Transverse colon (tissue), 4 donors: ENCODE data around the gene RASL10B. TPM values are rescaled to one million over a fixed set of nuclear protein-coding genes. Genes with fewer than 3 reads are reported as not detected.

Experiments
- DNase-seq: peaks from one replicate; pipeline ENCODE4 v3.0.0-alpha.2; 2019
- H3K27ac ChIP-seq, 4 donors: fragments of 200-600 bp; sonication (generic); 2 replicates each; pipeline ENCODE4 v1.5.1; 2016 to 2018; ENCODE audit warnings: inconsistent platforms in 4 of 4
- H3K27me3 ChIP-seq: fragments of 200-600 bp; sonication (generic); 2 replicates; pipeline ENCODE4 v1.5.1; 2017; ENCODE audit warnings: inconsistent platforms
- H3K36me3 ChIP-seq, 4 donors: fragments of 200-600 bp; sonication (generic); 2 replicates each; pipeline ENCODE4 v1.5.1; 2017 to 2019; ENCODE audit warnings: inconsistent platforms in 4 of 4
- H3K4me1 ChIP-seq, 4 donors: fragments of 200-600 bp; sonication (generic); 2 replicates each; pipeline ENCODE4 v1.5.1; 2017 to 2020; ENCODE audit warnings: inconsistent platforms in 4 of 4
- H3K4me3 ChIP-seq, 4 donors: fragments of 200-600 bp; sonication (generic); 1 replicate in 1 of 4; 2 replicates in 3 of 4; pipeline versions ENCODE4 v1.5.1 to v1.6.1; 2017 to 2019; ENCODE audit warnings: inconsistent platforms in 4 of 4
- H3K9me3 ChIP-seq, 2 donors: fragments of 200-600 bp; sonication (generic); 2 replicates each; pipeline ENCODE4 v1.5.1; 2017 to 2019; ENCODE audit warnings: inconsistent platforms in 2 of 2
- EP300 ChIP-seq: sonication (generic); formaldehyde crosslinking; IDR thresholded peaks from one replicate; pipeline ENCODE4 v1.6.1; 2017; ENCODE audit warnings: antibody characterized with exemption, low read depth
- POLR2A ChIP-seq: fragments of 450-650 bp; IDR thresholded peaks from one replicate; pipeline ENCODE4 v1.6.1; 2016; ENCODE audit warnings: antibody characterized with exemption, mild to moderate bottlenecking, moderate library complexity
- POLR2AphosphoS5 ChIP-seq, 3 donors: sonication (generic); formaldehyde crosslinking; IDR thresholded peaks; one replicate each; pipeline ENCODE4 v1.6.1; 2016; ENCODE audit warnings: antibody characterized with exemption in 3 of 3
- WGBS, 2 donors: methylation state at CpG; one replicate each; pipeline ENCODE4 v1.1.5; 2018; ENCODE audit warnings: low coverage in 1 of 2; 5-methylcytosine and 5-hydroxymethylcytosine counted together
- in situ Hi-C, 4 donors: fragments of 200-750 bp; cut with MboI; loops; one replicate each; pipeline versions ENCODE4 v1.15.0 to v1.15.1; 2017; ENCODE audit warnings: low sequenced_read_pairs in 3 of 4, low pct_ligation_motif_present in 1 of 4, low pct_unique_long_range_greater_than_20kb in 1 of 4
- intact Hi-C: fragments of 100-400 bp; cut with DNase I; formaldehyde crosslinking; loops from one replicate; pipeline ENCODE4 v1.15.1; 2023; ENCODE audit warnings: low total_unique reads
- total RNA-seq, 4 donors: library from RNA; depleted of rRNA; stranded (reverse); fragments of >200 nt; gene quantifications; one replicate each; pipeline ENCODE4 v1.1.0, GENCODE V29; 2016
- TF ChIP-seq, protein P1 (sequence below), 5 experiments: fragments of 200-600 bp in 3 of 5; fragments of 450-650 bp in 2 of 5; sonication (generic) in 3 of 5; IDR thresholded peaks; 1 replicate in 2 of 5; 2 replicates in 3 of 5; pipeline ENCODE4 v1.5.1; 2016 to 2017; ENCODE audit warnings: antibody characterized with exemption in 5 of 5, inconsistent platforms in 3 of 5, mild to moderate bottlenecking in 2 of 5, moderate library complexity in 1 of 5

RASL10B gene
- total RNA-seq, 4 donors from 2014 or later = 0.41 to 1.6 (median 1.1) TPM

DNA sequence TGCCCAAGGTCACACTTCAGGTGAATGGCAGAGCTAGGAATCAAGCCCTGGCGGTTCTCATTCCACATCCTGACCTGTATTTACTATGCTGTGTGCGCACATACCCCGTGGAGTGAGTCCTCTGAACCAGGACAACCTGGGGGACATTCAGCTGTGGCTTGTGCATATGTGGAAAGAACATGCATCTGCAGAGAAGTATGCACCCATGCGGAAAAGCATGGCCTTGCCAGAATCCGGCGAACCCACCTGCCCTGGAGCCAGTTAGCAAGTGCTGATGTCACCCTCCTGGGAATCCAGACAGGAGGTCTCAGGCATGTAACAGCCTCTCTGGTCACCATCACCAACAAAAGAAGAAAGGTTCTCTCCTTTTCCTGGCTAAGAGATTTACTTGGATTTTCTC, 1.9 kb downstream of the RASL10B start:
- H3K27ac ChIP-seq = no peak overlapping the region
- H3K9me3 ChIP-seq = no peaks in the 10 kb centered on the region
- no peak for DNase-seq
- peaks cover 13% of the 10 kb centered on the region for H3K27me3 ChIP-seq
- H3K4me3 ChIP-seq = no peak overlapping the region
- no peak for TF ChIP-seq POLR2A
- TF ChIP-seq POLR2AphosphoS5 (IDR thresholded peaks at IDR 0.05) = no peak
- TF ChIP-seq, protein P1, sequence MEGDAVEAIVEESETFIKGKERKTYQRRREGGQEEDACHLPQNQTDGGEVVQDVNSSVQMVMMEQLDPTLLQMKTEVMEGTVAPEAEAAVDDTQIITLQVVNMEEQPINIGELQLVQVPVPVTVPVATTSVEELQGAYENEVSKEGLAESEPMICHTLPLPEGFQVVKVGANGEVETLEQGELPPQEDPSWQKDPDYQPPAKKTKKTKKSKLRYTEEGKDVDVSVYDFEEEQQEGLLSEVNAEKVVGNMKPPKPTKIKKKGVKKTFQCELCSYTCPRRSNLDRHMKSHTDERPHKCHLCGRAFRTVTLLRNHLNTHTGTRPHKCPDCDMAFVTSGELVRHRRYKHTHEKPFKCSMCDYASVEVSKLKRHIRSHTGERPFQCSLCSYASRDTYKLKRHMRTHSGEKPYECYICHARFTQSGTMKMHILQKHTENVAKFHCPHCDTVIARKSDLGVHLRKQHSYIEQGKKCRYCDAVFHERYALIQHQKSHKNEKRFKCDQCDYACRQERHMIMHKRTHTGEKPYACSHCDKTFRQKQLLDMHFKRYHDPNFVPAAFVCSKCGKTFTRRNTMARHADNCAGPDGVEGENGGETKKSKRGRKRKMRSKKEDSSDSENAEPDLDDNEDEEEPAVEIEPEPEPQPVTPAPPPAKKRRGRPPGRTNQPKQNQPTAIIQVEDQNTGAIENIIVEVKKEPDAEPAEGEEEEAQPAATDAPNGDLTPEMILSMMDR (IDR thresholded peaks at IDR 0.05) = no peak
- no peak for TF ChIP-seq EP300
- no peaks in the 10 kb centered on the region for H3K36me3 ChIP-seq
- in situ Hi-C loops = loop anchor here (25.0 kb wide), 3 partner anchors 121 to 596 kb away; partner anchors contain the start of genes NLE1 (in 1 of the 4) and UNC45B (in 1 of the 4)
- intact Hi-C loops = no loop called here
- 91% methylated on average over 6 of the region's 6 CpGs; no CpG with 5 or more reads in 1 of the 2 donors for WGBS, 2 donors
- H3K4me1 ChIP-seq = peaks cover 6 to 19% (median 11%) of the 10 kb centered on the region in 4 donors

DNA sequence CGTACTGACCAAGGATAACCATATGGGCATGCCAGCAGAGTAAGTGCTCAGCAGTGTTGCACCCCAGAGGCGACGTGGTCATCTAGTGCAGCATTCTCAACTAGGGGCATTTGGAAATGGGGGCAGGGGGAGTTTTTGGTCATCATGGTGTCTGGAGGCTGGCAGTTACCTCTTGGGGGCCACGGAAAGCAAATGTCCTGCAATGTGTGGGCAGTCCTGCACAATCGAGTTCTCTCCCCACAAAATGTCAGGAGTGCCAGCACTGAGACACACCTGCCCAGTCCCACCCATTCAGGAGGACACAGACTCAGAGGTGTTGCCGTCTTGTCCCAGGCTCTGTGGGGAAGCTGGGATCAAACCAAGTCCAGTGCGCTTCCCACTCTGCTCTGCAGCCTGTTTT, 3.0 kb downstream of the RASL10B start:
- no peaks in the 10 kb centered on the region for H3K36me3 ChIP-seq
- WGBS, 2 donors = 82 to 92% methylated on average over 2 to 7 of the region's 7 CpGs
- peaks cover 6 to 19% (median 11%) of the 10 kb centered on the region in 4 donors for H3K4me1 ChIP-seq
- no peaks in the 10 kb centered on the region for H3K9me3 ChIP-seq
- H3K4me3 ChIP-seq = no peak overlapping the region
- TF ChIP-seq, protein P1 (IDR thresholded peaks at IDR 0.05) = no peak
- DNase-seq = no peak
- peaks cover 13% of the 10 kb centered on the region for H3K27me3 ChIP-seq
- in situ Hi-C loops = loop anchor here (25.0 kb wide), 3 partner anchors 122 to 597 kb away; partner anchors contain the start of genes NLE1 (in 1 of the 4) and UNC45B (in 1 of the 4)
- intact Hi-C loops = no loop called here
- no peak overlapping the region for H3K27ac ChIP-seq

DNA sequence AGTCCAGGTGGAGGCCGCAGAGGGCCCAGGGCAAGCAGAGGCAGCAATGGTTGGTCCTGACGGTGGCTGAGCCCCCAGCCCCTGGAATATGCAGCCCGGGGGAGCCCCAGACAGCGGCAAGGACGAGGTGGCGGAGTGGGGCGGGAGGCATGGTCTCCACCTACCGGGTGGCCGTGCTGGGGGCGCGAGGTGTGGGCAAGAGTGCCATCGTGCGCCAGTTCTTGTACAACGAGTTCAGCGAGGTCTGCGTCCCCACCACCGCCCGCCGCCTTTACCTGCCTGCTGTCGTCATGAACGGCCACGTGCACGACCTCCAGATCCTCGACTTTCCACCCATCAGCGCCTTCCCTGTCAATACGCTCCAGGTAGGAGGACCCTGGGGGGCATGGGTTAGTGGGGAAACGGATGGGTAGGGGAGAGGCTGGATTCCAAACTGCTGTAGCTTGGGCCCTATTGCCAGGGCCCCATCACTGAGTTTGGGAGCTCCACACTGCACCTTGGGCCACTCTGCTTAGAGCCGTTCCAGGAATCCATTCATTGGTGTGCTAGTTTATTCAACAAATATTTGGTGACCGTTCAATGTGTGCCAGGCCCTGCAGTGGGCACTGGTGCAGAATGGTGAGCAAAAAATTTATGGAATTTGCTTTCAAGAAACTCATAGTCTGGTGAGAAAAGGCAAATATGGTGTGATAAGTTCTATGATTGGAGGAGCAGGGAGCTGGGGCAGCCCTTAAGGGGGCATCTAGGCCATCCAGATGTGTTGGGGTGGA, 3.8 kb downstream of the RASL10B start:
- TF ChIP-seq, protein P1 (IDR thresholded peaks at IDR 0.05) = no peak
- TF ChIP-seq POLR2AphosphoS5 (IDR thresholded peaks at IDR 0.05) (no peak), POLR2A (no peak), EP300 (no peak)
- intact Hi-C loops = no loop called here
- H3K27ac ChIP-seq = no peak overlapping the region
- H3K4me1 ChIP-seq = peaks cover 6 to 19% (median 11%) of the 10 kb centered on the region in 4 donors
- no peaks in the 10 kb centered on the region for H3K36me3 ChIP-seq
- no peaks in the 10 kb centered on the region for H3K9me3 ChIP-seq
- DNase-seq = no peak
- 90% methylated on average over 29 of the region's 29 CpGs; no CpG with 5 or more reads in 1 of the 2 donors for WGBS, 2 donors
- no peak overlapping the region for H3K4me3 ChIP-seq
- in situ Hi-C loops = loop anchor here (25.0 kb wide), 3 partner anchors 123 to 598 kb away; partner anchors contain the start of genes NLE1 (in 1 of the 4) and UNC45B (in 1 of the 4)
- peaks cover 16% of the 10 kb centered on the region for H3K27me3 ChIP-seq

DNA sequence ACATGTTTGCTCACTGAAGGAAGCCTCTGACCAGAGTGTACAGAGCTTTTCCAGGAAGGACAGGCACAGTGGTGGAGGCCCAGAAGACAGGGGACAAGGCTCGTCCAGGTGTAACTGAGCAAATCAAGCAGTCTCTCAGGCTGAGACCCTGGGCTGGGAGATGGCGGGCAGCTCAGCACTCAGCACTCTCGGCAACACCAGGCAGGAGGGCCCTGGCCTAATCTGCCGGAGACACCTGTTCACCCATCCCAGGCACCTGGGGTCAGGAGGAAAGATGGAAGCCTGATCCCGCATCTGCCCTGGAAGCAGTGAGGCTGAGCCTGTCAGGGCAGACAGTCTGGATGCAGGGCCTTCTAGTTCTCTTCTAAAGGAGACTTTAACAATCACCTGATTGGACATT, 4.8 kb downstream of the RASL10B start:
- no peak for TF ChIP-seq POLR2A
- TF ChIP-seq, protein P1 (IDR thresholded peaks at IDR 0.05) = no peak
- no peak for TF ChIP-seq POLR2AphosphoS5 (IDR thresholded peaks at IDR 0.05)
- TF ChIP-seq EP300 = no peak
- H3K27me3 ChIP-seq = peaks cover 26% of the 10 kb centered on the region
- peaks cover 1 to 11% (median 8%) of the 10 kb centered on the region in 4 donors for H3K4me1 ChIP-seq
- intact Hi-C loops (no loop called here), in situ Hi-C loops (loop anchor here (25.0 kb wide), 3 partner anchors 124 to 599 kb away; partner anchors contain the start of genes NLE1 (in 1 of the 4) and UNC45B (in 1 of the 4))
- H3K9me3 ChIP-seq = no peaks in the 10 kb centered on the region
- DNase-seq = no peak
- WGBS, 2 donors = 92% methylated on average over 5 of the region's 5 CpGs; no CpG with 5 or more reads in 1 of the 2 donors
- H3K27ac ChIP-seq = no peak overlapping the region
- H3K36me3 ChIP-seq = no peaks in the 10 kb centered on the region
- H3K4me3 ChIP-seq = no peak overlapping the region
